Measurements from ENCODE around the gene VDAC2.

DNA sequence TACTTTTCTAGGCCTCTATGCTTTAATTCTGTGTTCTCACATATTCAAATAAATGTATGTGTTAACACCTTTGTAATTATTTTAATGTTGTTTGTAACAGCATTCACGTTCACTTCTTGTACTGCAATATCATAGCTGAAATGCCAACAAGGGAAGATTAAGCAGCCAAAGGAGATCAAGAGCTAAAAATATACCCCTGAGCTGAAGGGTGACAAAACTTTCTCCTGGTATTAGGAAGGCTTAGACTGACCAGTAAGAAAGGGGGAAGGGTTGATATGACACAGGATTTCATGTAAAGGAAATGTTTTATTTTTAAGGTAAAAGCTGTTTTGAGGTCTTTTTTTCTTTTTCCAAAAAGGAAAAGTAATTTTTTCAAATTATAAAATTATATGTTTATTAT is 40.4 kb upstream of the VDAC2 start:
- no peak for TF ChIP-seq POLR2A (IDR thresholded peaks at IDR 0.05)
- TF ChIP-seq, protein P1, sequence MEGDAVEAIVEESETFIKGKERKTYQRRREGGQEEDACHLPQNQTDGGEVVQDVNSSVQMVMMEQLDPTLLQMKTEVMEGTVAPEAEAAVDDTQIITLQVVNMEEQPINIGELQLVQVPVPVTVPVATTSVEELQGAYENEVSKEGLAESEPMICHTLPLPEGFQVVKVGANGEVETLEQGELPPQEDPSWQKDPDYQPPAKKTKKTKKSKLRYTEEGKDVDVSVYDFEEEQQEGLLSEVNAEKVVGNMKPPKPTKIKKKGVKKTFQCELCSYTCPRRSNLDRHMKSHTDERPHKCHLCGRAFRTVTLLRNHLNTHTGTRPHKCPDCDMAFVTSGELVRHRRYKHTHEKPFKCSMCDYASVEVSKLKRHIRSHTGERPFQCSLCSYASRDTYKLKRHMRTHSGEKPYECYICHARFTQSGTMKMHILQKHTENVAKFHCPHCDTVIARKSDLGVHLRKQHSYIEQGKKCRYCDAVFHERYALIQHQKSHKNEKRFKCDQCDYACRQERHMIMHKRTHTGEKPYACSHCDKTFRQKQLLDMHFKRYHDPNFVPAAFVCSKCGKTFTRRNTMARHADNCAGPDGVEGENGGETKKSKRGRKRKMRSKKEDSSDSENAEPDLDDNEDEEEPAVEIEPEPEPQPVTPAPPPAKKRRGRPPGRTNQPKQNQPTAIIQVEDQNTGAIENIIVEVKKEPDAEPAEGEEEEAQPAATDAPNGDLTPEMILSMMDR (IDR thresholded peaks at IDR 0.05), result no peak

All from Peyer's patch (tissue), 4 donors.